K562 (cell line): ENCODE data around the gene CSF2. TPM values are rescaled to one million over a fixed set of nuclear protein-coding genes. Genes with fewer than 3 reads are reported as not detected.

ENCODE experiments used
- ATAC-seq: fragments of 200-7000 bp; cut with Tn5 transposase; 3 replicates; pipeline ENCODE4 v1.9.1; 2020; ENCODE audit warnings: moderate library complexity
- BruUV-seq: library from RNA; stranded (reverse); fragments of 400-500 nt; replicated peaks from 2 replicates; lab custom pipeline; 2021; lab: Mats Ljungman, UMichigan
- CTCF ChIA-PET: fragments of 300-600 bp; formaldehyde crosslinking; extraction: SDS; loops from one replicate; lab custom pipeline; 2021; ENCODE audit warnings: low intra/inter-chr PET ratio; lab: Yijun Ruan, JAX
- POLR2A ChIA-PET: fragments of 300-600, 350-650 bp; sonication (Branson Sonifier 250); formaldehyde crosslinking; extraction: SDS; loops from one replicate; lab custom pipeline; 2021; ENCODE audit warnings: antibody characterized with exemption, inconsistent platforms; lab: Yijun Ruan, JAX
- DNase-seq, 4 experiments: peaks; one replicate each; pipeline versions ENCODE4 v3.0.0 to v3.0.0-alpha.2; 2011 to 2018; ENCODE audit warnings: low spot score in 3 of 4, mixed read lengths in 3 of 4; ENCODE audit errors: extremely low read depth in 1 of 4
- FAIRE-seq: peaks from 2 replicates; lab custom pipeline; 2011; peaks lifted over from hg19 to GRCh38; lab: Jason Lieb, UNC
- H2AFZ ChIP-seq: 2 replicates; pipeline ENCODE4 v1.6.0; 2011; ENCODE audit warnings: low read depth, low read length, control low read depth, inconsistent platforms
- H3K27ac ChIP-seq: fragments of 200-600 bp; 3 replicates; pipeline ENCODE4 v1.8.0; 2011; ENCODE audit warnings: low read depth, mild to moderate bottlenecking, control low read depth, inconsistent platforms, low read length, moderate library complexity, mixed read lengths; ENCODE audit errors: extremely low read depth
- H3K27me3 ChIP-seq, 2 experiments: fragments of 300-600 bp in 1 of 2; 2 replicates in 1 of 2; 3 replicates in 1 of 2; pipeline versions ENCODE4 v1.6.0 to v1.8.0; 2011; ENCODE audit warnings: inconsistent platforms in 2 of 2, low read length in 2 of 2, mild to moderate bottlenecking in 1 of 2, mixed read lengths in 1 of 2, moderate library complexity in 1 of 2; ENCODE audit not compliant: control insufficient read depth in 2 of 2, insufficient read depth in 2 of 2
- H3K36me3 ChIP-seq: fragments of 300-600 bp; 3 replicates; pipeline ENCODE4 v1.8.0; 2011; ENCODE audit warnings: mild to moderate bottlenecking, low read length, inconsistent platforms; ENCODE audit not compliant: control insufficient read depth, insufficient read depth
- H3K4me1 ChIP-seq, 2 experiments: fragments of 200-600 bp in 1 of 2; replicated peaks in 1 of 2; 2 replicates in 1 of 2; 3 replicates in 1 of 2; pipeline versions ENCODE4 v1.5.1 to v1.8.0; 2011; ENCODE audit warnings: inconsistent platforms in 2 of 2, low read length in 2 of 2, mild to moderate bottlenecking in 1 of 2, mixed read lengths in 1 of 2, moderate library complexity in 1 of 2; ENCODE audit not compliant: control insufficient read depth in 2 of 2, insufficient read depth in 2 of 2
- H3K4me2 ChIP-seq: 2 replicates; pipeline ENCODE4 v1.6.1; 2011; ENCODE audit warnings: low read length, control low read depth, inconsistent platforms, mixed read lengths; ENCODE audit not compliant: insufficient read depth
- H3K4me3 ChIP-seq: fragments of 200-600 bp; sonication (generic), shearing (Covaris generic); 2 replicates; pipeline ENCODE4 v1.5.1; 2016; ENCODE audit warnings: control low read depth, inconsistent platforms
- H3K79me2 ChIP-seq: fragments of 200-600 bp; 3 replicates; pipeline ENCODE4 v1.8.0; 2011; ENCODE audit warnings: low read length, inconsistent platforms; ENCODE audit not compliant: control insufficient read depth, insufficient read depth
- H3K9ac ChIP-seq, 2 experiments: 2 replicates each; pipeline versions ENCODE4 v1.6.0 to v1.6.1; 2011; ENCODE audit warnings: low read depth in 2 of 2, low read length in 2 of 2, control low read depth in 1 of 2, inconsistent platforms in 1 of 2, mild to moderate bottlenecking in 1 of 2, mixed read lengths in 1 of 2; ENCODE audit not compliant: insufficient read depth in 1 of 2
- H3K9me1 ChIP-seq: one replicate; pipeline ENCODE4 v1.6.0; 2011; ENCODE audit warnings: inconsistent platforms, mild to moderate bottlenecking, low read length, moderate library complexity; ENCODE audit not compliant: control insufficient read depth, insufficient read depth
- H3K9me3 ChIP-seq: replicated peaks from 2 replicates; pipeline ENCODE4 v1.5.1; 2011; ENCODE audit warnings: low read depth, low read length, inconsistent platforms; ENCODE audit not compliant: control insufficient read depth, insufficient read depth
- H4K20me1 ChIP-seq: replicated peaks from 2 replicates; pipeline ENCODE4 v1.6.1; 2011; ENCODE audit warnings: low read length, inconsistent platforms, mixed read lengths; ENCODE audit not compliant: control insufficient read depth, insufficient read depth
- CCAR2 ChIP-seq: fragments of 200-400 bp; formaldehyde crosslinking; IDR thresholded peaks from 2 replicates; pipeline ENCODE4 v1.6.1; 2017; ENCODE audit warnings: mild to moderate bottlenecking, low read depth, low read length
- CHD4 ChIP-seq: fragments of 200-600 bp; sonication (generic); IDR thresholded peaks from 3 replicates; pipeline ENCODE4 v1.6.1; 2012; ENCODE audit warnings: low read depth, mild to moderate bottlenecking, mixed read lengths, low read length, inconsistent platforms; ENCODE audit not compliant: insufficient read depth, insufficient replicate concordance, poor library complexity, severe bottlenecking
- CREB5 ChIP-seq: fragments of 250-450 bp; sonication (Bioruptor Pico); IDR thresholded peaks from 2 replicates; pipeline ENCODE4 v1.5.0; 2020; ENCODE audit warnings: mild to moderate bottlenecking
- DLX4 ChIP-seq: fragments of 250-450 bp; sonication (Bioruptor Pico); IDR thresholded peaks from 2 replicates; pipeline ENCODE4 v1.6.1; 2021; ENCODE audit warnings: mild to moderate bottlenecking
- FOXA1 ChIP-seq: fragments of 450-650 bp; IDR thresholded peaks from 2 replicates; pipeline ENCODE4 v1.6.1; 2016; ENCODE audit warnings: mild to moderate bottlenecking, borderline replicate concordance
- MAFF ChIP-seq: IDR thresholded peaks from 2 replicates; pipeline ENCODE4 v1.6.1; 2012; ENCODE audit warnings: low read length, improper control_type of control experiment
- SREBF2 ChIP-seq: sonication (generic); formaldehyde crosslinking; IDR thresholded peaks from 2 replicates; pipeline ENCODE4 v1.4.0; 2020; ENCODE audit warnings: mild to moderate bottlenecking, missing genetic modification reagents
- TAF9B ChIP-seq: fragments of 450-650 bp; IDR thresholded peaks from 2 replicates; pipeline ENCODE4 v1.6.1; 2018; ENCODE audit warnings: mild to moderate bottlenecking; ENCODE audit not compliant: partially characterized antibody
- TBL1XR1 ChIP-seq, 2 experiments: IDR thresholded peaks; 2 replicates each; pipeline ENCODE4 v1.6.1; 2012; ENCODE audit warnings: improper control_type of control experiment in 2 of 2, low read length in 2 of 2, mild to moderate bottlenecking in 1 of 2
- TRIM25 ChIP-seq: fragments of 450-650 bp; IDR thresholded peaks from 2 replicates; pipeline ENCODE4 v1.7.0; 2016; ENCODE audit warnings: borderline replicate concordance
- ZNF324 ChIP-seq: fragments of 250-450 bp; sonication (Bioruptor Pico); IDR thresholded peaks from 2 replicates; pipeline ENCODE4 v1.4.0; 2020; ENCODE audit warnings: mild to moderate bottlenecking
- WGBS: fragments of 100-300 bp; shearing (Covaris generic); methylation state at CpG from one replicate; pipeline ENCODE4 v1.1.6; 2016; ENCODE audit warnings: low coverage, mixed read lengths; ENCODE audit not compliant: insufficient coverage; ENCODE audit errors: missing lambda C conversion rate; 5-methylcytosine and 5-hydroxymethylcytosine counted together
- in situ Hi-C: fragments of 300-500 bp; cut with MboI; formaldehyde crosslinking; loops from 4 replicates; pipeline ENCODE4 v1.15.0; 2018; ENCODE audit warnings: inconsistent platforms, mixed read lengths
- intact Hi-C: fragments of 100-400 bp; cut with micrococcal nuclease; formaldehyde crosslinking; loops from 2 replicates; pipeline ENCODE4 v1.14.2; 2022
- polyA plus RNA-seq, 8 experiments: library from polyadenylated mRNA; depleted of rRNA in 4 of 8; stranded (reverse) in 5 of 8; unstranded in 3 of 8; fragments of >200 nt; fragmentation: Nextera tagmentation in 2 of 8; fragmentation: Illumina TruSeq in 1 of 8; extraction: Ambion mirVana in 2 of 8; extraction: Trizol in 1 of 8; gene quantifications; 2 replicates each; pipeline versions ENCODE4 v1.2.1 to v1.2.3, GENCODE V29; 2011 to 2014; ENCODE audit warnings: inconsistent platforms in 1 of 8, missing spikeins in 1 of 8
- total RNA-seq, 7 experiments: library from RNA; depleted of rRNA in 6 of 7; stranded (reverse); fragments of >200 nt in 6 of 7; fragmentation: Illumina TruSeq in 2 of 7; extraction: Trizol in 2 of 7; gene quantifications; 2 replicates each; pipeline versions ENCODE4 v1.2.1 to v1.2.3, GENCODE V29; 2011 to 2021; ENCODE audit warnings: low replicate concordance in 1 of 7

Gene CSF2
- total and polyA plus RNA-seq, 9 of the 15 experiments (the other 6 are each of a cell fraction or from before 2014, with no cell fraction given): 0.25 to 0.29 TPM; not detected in 7

- Histone ChIP-seq H3K9me1 (no peaks in the 10 kb centered on the region), H4K20me1 (no peaks in the 10 kb centered on the region), H3K9me3 (no peaks in the 10 kb centered on the region), H3K79me2 (no peaks in the 10 kb centered on the region), H3K36me3 (no peaks in the 10 kb centered on the region), H3K4me2 (no peak overlapping the region), H3K4me1 (peaks cover 5 to 17% of the 10 kb centered on the region in 2 experiments; a peak in 4 of 5 replicates), H3K27ac (no peak overlapping the region), H3K9ac (no peak overlapping the region), H3K27me3 (peaks cover 3 to 9% of the 10 kb centered on the region in 2 experiments; a peak in 3 of 5 replicates), H2AFZ (no peak overlapping the region), H3K4me3 (no peak overlapping the region)
- no TSS peak for BruUV-seq
- CTCF ChIA-PET: no interaction called here
- intact Hi-C loops: no loop called here
- ATAC-seq: no peak
- POLR2A ChIA-PET: interaction anchor here (0.6 to 1.0 kb wide), 2 partner anchors 13 to 444 kb away, joined by 3 read pairs; no protein-coding TSS in a partner anchor
- DNase-seq: no peak
- FAIRE-seq: no peak
- TF ChIP-seq FOXA1 (no peak), DLX4 (CRISPR knock-in tag) (no peak)
- WGBS: 23% methylated on average over 7 of the region's 7 CpGs
- in situ Hi-C loops: loop anchor here (25.0 kb wide), 1 partner anchor 329 kb away; no protein-coding TSS in a partner anchor
Measured at GRCh38 chr5:132058646-132059042, 14.9 kb upstream of the CSF2 start.

- H3K4me1 ChIP-seq: peaks cover 5 to 17% of the 10 kb centered on the region in 2 experiments; a peak in 4 of 5 replicates
- CTCF ChIA-PET: no interaction called here
- TF ChIP-seq TBL1XR1 (IDR thresholded peaks at IDR 0.05; ENCODE audit: low read length in 2 of 2) (no peak), ZNF324 (CRISPR knock-in tag) (no peak), CREB5 (no peak), TAF9B (no peak), CHD4 (no peak), TRIM25 (no peak), CCAR2 (no peak), MAFF (peak; percentile 65), SREBF2 (no peak)
Measured at GRCh38 chr5:132059043-132059695, 14.4 kb upstream of the CSF2 start.

More at GRCh38 chr5:132059043-132059695, 14.4 kb upstream of the CSF2 start:
- no peak overlapping the region for H2AFZ ChIP-seq
- no peak overlapping the region for H3K4me2 ChIP-seq
- no peaks in the 10 kb centered on the region for H3K79me2 ChIP-seq
- in situ Hi-C loops (loop anchor here (25.0 kb wide), 1 partner anchor 328 kb away; no protein-coding TSS in a partner anchor), intact Hi-C loops (no loop called here)
- WGBS: 53% methylated on average over 6 of the region's 9 CpGs
- BruUV-seq: no TSS peak
- no peak overlapping the region for H3K4me3 ChIP-seq
- peaks cover 0 to 5% of the 10 kb centered on the region in 2 experiments; a peak in 2 of 5 replicates for H3K27me3 ChIP-seq
- H3K36me3 ChIP-seq: no peaks in the 10 kb centered on the region
- no peaks in the 10 kb centered on the region for H3K9me1 ChIP-seq
- POLR2A ChIA-PET: interaction anchor here (1.0 kb wide), 1 partner anchor 13 kb away, joined by 3 read pairs; no protein-coding TSS in a partner anchor
- no peak overlapping the region for H3K9ac ChIP-seq
- no peak overlapping the region for H3K27ac ChIP-seq
- ATAC-seq: no peak
- no peaks in the 10 kb centered on the region for H3K9me3 ChIP-seq
- no peak for FAIRE-seq
- H4K20me1 ChIP-seq: no peaks in the 10 kb centered on the region
- DNase-seq: no peak
